Endodermal cell (in vitro differentiated cells): ENCODE results near the gene ELMO3. TPM values are rescaled to one million over a fixed set of nuclear protein-coding genes. Genes with fewer than 3 reads are reported as not detected.

Source experiments
- DNase-seq: peaks from one replicate; pipeline ENCODE4 v3.0.0-alpha.2; 2017
- H3K27ac ChIP-seq: 2 replicates; pipeline ENCODE4 v1.5.1; 2013; ENCODE audit warnings: mild to moderate bottlenecking, low read depth, low read length, moderate library complexity
- H3K27me3 ChIP-seq: 2 replicates; pipeline ENCODE4 v1.6.1; 2013; ENCODE audit warnings: mild to moderate bottlenecking, low read length, moderate library complexity; ENCODE audit not compliant: insufficient read depth, control insufficient read depth, poor library complexity, severe bottlenecking
- H3K36me3 ChIP-seq: 2 replicates; pipeline ENCODE4 v1.7.0; 2013; ENCODE audit warnings: mild to moderate bottlenecking, low read length, moderate library complexity; ENCODE audit not compliant: control insufficient read depth, insufficient read depth
- H3K4me1 ChIP-seq: one replicate; pipeline ENCODE4 v1.7.0; 2013; ENCODE audit warnings: low read length; ENCODE audit not compliant: control insufficient read depth, insufficient read depth
- H3K4me3 ChIP-seq: 2 replicates; pipeline ENCODE4 v1.5.1; 2013; ENCODE audit warnings: mild to moderate bottlenecking, low read length, moderate library complexity
- H3K9ac ChIP-seq: 2 replicates; pipeline ENCODE4 v1.6.1; 2013; ENCODE audit warnings: mild to moderate bottlenecking, low read length, moderate library complexity; ENCODE audit not compliant: poor library complexity, severe bottlenecking; ENCODE audit errors: extremely low read depth
- H3K9me3 ChIP-seq: 2 replicates; pipeline ENCODE4 v1.6.1; 2013; ENCODE audit warnings: mild to moderate bottlenecking, low read length, moderate library complexity; ENCODE audit not compliant: control insufficient read depth
- H3K27ac Mint-ChIP-seq: 2 replicates; pipeline ENCODE4 v1.8.0; 2020; ENCODE audit warnings: mixed read lengths
- H3K27me3 Mint-ChIP-seq: 2 replicates; pipeline ENCODE4 v1.8.0; 2021; ENCODE audit warnings: mild to moderate bottlenecking, mixed read lengths; ENCODE audit not compliant: insufficient read depth
- H3K36me3 Mint-ChIP-seq: 2 replicates; pipeline ENCODE4 v1.8.0; 2020; ENCODE audit warnings: low read depth, mixed read lengths
- H3K4me1 Mint-ChIP-seq: 2 replicates; pipeline ENCODE4 v1.8.0; 2020; ENCODE audit warnings: mixed read lengths
- H3K4me3 Mint-ChIP-seq: 2 replicates; pipeline ENCODE4 v1.8.0; 2020; ENCODE audit warnings: mild to moderate bottlenecking, moderate library complexity, mixed read lengths
- H3K9me3 Mint-ChIP-seq: 2 replicates; pipeline ENCODE4 v1.8.0; 2020; ENCODE audit warnings: mild to moderate bottlenecking, mixed read lengths
- CTCF ChIP-seq: fragments of 200-600 bp; sonication (generic); conservative IDR thresholded peaks from 2 replicates; pipeline ENCODE4 v1.5.0; 2021; ENCODE audit warnings: antibody characterized with exemption, mild to moderate bottlenecking
- WGBS, 2 experiments: methylation state at CpG; one replicate each; pipeline versions ENCODE4 v1.1.5 to v1.1.7; 2013; ENCODE audit warnings: missing lambda C conversion rate in 2 of 2, mixed read lengths in 1 of 2; ENCODE audit not compliant: insufficient coverage in 1 of 2, insufficient read length in 1 of 2; 5-methylcytosine and 5-hydroxymethylcytosine counted together
- total RNA-seq, 2 donors: library from RNA; stranded (reverse); fragmentation: NEBNext Ultra II Directional in 1 of 2; extraction: Animal tissue kit (Norgen Biotek cat#: 25700) in 1 of 2; gene quantifications; 2 replicates in 1 of 2; 3 replicates in 1 of 2; pipeline ENCODE4 v1.2.1, GENCODE V29; 2021

ELMO3 gene
- total RNA-seq, 2 donors from 2014 or later: 5.6 to 6.4 TPM

GRCh38 chr16:67228034-67228785 is 29.3 kb downstream of the ELMO3 start:
- Histone ChIP-seq H3K9ac (peak overlapping the region; percentile 82), H3K9me3 (no peaks in the 10 kb centered on the region), H3K36me3 (peaks cover 47% of the 10 kb centered on the region), H3K4me1 (peaks cover 3% of the 10 kb centered on the region), H3K27me3 (no peaks in the 10 kb centered on the region), H3K4me3 (peak overlapping the region; percentile 99), H3K27ac (no peak overlapping the region)
- peaks cover 5% of the 10 kb centered on the region for H3K27me3 Mint-ChIP-seq
- peak overlapping the region; percentile 13 for H3K27ac Mint-ChIP-seq
- 90 to 93% methylated on average over 7 to 9 of the region's 9 CpGs for WGBS, 2 experiments
- TF ChIP-seq CTCF: no peak
- H3K36me3 Mint-ChIP-seq: peaks cover 34% of the 10 kb centered on the region
- H3K4me1 Mint-ChIP-seq: peaks cover 27% of the 10 kb centered on the region
- H3K4me3 Mint-ChIP-seq: peak overlapping the region; percentile 96
- H3K9me3 Mint-ChIP-seq: no peaks in the 10 kb centered on the region
- peak; percentile 25 for DNase-seq

DNA sequence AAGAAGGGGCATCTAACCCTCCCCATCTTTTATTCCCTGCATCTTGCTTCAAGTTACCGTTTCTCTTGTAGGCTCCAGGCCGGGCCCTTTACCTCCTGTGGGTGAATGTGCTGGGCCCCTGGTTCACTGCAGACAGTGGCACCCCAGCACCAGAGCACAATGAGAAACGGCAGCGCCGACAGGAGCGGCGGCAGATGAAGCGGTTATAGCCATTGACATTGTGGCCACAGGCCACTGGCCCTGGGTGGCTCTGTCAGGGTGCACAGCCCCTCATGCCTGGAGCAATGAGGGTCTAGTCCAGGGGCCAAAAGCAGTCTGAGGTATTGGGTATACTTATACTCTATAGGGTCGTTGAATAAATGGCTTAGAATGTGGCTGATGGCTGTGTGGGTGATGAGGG is 30.0 kb downstream of the ELMO3 start:
- Mint-ChIP-seq H3K4me3 (peak overlapping the region; percentile 96), H3K36me3 (peaks cover 38% of the 10 kb centered on the region), H3K4me1 (peaks cover 24% of the 10 kb centered on the region), H3K27ac (no peak overlapping the region), H3K27me3 (peaks cover 5% of the 10 kb centered on the region), H3K9me3 (no peaks in the 10 kb centered on the region)
- TF ChIP-seq CTCF: no peak
- Histone ChIP-seq H3K4me3 (no peak overlapping the region), H3K9ac (no peak overlapping the region), H3K9me3 (no peaks in the 10 kb centered on the region), H3K4me1 (peaks cover 3% of the 10 kb centered on the region), H3K27me3 (no peaks in the 10 kb centered on the region), H3K27ac (no peak overlapping the region), H3K36me3 (peaks cover 53% of the 10 kb centered on the region)
- peak; percentile 33 for DNase-seq
- 93 to 100% methylated on average over 2 to 9 of the region's 9 CpGs for WGBS, 2 experiments

DNA sequence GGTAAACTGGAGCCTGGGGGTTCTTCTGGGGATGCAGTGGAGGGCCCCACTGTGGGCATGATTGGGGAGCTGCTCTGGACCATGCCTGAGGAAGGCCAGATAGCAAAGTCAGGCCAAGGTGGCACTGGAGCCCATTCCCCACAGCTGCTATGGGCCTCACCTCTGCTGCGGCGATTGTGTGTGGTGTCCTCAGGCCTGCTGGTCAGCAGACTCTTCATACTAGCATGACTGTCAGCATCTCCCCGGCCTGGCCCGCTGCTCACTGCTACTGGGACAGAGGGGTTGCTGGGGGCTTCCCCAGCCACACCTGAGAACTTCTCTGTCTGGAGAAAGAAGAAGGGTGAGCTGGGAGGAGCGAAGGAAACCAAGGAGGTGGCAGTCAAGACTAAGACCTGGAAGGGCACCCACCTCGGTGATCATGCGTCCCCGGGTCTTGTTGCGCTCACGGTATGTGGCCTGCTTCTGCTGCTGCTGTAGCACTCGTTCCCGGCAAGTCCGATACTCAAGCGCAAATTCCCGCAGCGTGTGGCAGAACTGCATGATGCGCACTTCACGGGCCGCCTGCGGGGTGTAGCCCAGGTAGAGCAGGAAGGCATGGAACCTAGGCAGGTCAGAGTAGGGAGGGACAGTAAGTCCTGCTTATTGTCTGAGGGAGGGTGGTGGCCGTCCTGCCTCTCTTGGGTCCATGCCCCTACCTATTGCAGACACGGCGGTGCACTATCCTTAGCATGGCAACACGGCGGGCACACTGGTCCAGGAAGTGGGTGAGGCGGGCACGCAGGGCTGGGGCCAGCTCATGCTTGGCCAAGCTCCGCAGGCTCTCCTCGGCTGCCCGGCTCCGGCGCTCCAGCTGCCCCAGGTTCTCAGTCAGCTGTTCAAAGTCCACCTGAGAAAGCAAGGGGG is 31.2 kb downstream of the ELMO3 start:
- Mint-ChIP-seq H3K36me3 (peaks cover 48% of the 10 kb centered on the region), H3K27me3 (peaks cover 5% of the 10 kb centered on the region), H3K27ac (no peak overlapping the region), H3K4me3 (no peak overlapping the region), H3K4me1 (peaks cover 14% of the 10 kb centered on the region), H3K9me3 (no peaks in the 10 kb centered on the region)
- WGBS, 2 experiments: 93 to 95% methylated on average over 27 to 32 of the region's 32 CpGs
- no peak overlapping the region for H3K27ac ChIP-seq
- H3K4me3 ChIP-seq: no peak overlapping the region
- no peak for TF ChIP-seq CTCF
- no peaks in the 10 kb centered on the region for H3K4me1 ChIP-seq
- H3K27me3 ChIP-seq: no peaks in the 10 kb centered on the region
- no peak overlapping the region for H3K9ac ChIP-seq
- H3K36me3 ChIP-seq: peaks cover 66% of the 10 kb centered on the region
- DNase-seq: peak; percentile 46
- no peaks in the 10 kb centered on the region for H3K9me3 ChIP-seq
